Stimulated activated naive CD4-positive, alpha-beta T cell (primary cell): ENCODE results near the gene UBE2M.
"Not testable (repeated sequence)": the region's sequence is repeated elsewhere in the genome, so short reads cannot be mapped to it uniquely, and the experiment has no call there.

ENCODE experiments used
- DNase-seq, 6 experiments: peaks; one replicate each; lab custom pipeline; 2025; lab: John Stamatoyannopoulos, UW

The UBE2M gene

DNA sequence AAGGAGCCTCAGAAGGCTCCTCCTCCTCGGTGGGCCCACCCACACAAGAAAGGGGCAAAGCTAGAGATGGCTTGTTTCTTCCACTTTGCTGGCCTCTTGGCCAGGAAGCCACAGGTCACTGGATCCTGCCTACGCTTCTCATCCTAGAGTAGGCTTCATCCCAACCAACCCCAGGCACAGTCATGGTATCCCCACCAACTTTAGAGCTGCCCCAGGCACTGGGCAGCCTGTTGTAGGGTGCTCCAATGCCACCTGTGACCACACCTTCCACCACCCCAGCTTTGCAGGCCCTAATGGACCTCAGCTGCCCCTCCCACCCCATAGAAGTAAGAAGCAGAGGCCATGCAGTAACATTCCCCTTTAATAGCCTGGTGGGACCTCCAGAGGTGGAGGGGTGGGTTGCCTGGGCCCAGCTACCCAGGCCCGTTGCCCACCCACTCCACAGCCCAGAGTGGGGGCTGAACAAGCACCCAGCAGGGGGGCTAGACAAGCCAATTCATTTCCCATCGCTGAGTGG lies 3.0 kb downstream of the UBE2M start:
- DNase-seq, result no peak

- DNase-seq, result no peak
Observed at GRCh38 chr19:58554494-58555368, 3.7 kb downstream of the UBE2M start, which contains the start of gene CHMP2A. CHMP2A (minus strand) TSS chr19:58555105; CDS start chr19:58554212, 893 bp downstream.

DNA sequence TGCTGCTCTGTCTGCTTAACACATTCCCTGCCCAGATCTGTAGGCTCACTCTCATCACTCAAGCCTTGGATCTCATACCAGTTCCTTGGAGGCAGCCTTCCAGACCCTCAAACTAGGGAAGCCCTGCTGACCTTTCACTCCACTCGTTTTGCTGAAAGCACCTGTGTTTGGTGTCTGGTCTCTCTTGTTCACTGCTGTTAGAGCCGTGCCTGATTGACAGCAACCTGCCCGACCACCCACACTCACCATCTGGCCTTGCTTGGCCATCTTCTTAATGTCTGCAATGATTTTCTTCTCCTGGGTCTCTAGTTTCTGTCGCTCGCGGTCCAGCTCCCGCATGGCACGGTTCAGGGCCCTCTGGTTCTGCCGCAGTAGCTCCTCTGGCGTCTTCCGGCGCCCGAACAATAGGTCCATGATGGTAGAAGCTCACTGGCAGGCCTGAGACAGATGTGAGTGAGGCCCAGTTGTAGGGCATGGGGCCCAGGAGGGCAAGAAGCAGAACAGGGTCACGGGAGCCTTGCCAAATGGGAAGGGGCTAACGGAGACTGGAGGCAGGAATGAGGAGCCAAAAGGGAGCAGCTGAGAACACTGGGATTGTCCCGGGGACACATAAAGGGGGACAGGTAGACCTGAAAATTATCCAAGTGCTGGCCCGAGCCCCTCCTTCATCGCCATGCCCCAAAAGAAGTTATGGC lies 4.5 kb downstream of the UBE2M start:
- no peak for DNase-seq

DNA sequence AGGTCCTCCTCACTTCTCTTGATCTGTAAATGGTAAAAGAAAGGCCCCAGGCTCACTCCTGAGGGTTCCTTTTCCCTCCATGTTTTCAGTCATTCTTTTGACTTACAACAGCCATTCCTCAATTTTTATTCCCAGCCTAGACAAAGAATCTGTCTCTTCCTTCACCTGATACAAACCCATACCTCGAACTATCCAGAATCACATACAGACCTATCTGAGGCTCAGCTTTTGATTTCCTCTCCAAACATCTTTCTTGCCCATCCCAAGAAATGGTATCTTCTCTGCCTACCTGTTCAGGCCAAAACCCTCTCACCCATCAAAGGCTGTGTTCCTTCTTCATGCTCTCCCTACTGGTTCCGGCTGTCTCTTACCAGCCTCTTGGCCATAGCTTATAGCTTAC lies 5.8 kb downstream of the UBE2M start:
- no peak for DNase-seq

DNA sequence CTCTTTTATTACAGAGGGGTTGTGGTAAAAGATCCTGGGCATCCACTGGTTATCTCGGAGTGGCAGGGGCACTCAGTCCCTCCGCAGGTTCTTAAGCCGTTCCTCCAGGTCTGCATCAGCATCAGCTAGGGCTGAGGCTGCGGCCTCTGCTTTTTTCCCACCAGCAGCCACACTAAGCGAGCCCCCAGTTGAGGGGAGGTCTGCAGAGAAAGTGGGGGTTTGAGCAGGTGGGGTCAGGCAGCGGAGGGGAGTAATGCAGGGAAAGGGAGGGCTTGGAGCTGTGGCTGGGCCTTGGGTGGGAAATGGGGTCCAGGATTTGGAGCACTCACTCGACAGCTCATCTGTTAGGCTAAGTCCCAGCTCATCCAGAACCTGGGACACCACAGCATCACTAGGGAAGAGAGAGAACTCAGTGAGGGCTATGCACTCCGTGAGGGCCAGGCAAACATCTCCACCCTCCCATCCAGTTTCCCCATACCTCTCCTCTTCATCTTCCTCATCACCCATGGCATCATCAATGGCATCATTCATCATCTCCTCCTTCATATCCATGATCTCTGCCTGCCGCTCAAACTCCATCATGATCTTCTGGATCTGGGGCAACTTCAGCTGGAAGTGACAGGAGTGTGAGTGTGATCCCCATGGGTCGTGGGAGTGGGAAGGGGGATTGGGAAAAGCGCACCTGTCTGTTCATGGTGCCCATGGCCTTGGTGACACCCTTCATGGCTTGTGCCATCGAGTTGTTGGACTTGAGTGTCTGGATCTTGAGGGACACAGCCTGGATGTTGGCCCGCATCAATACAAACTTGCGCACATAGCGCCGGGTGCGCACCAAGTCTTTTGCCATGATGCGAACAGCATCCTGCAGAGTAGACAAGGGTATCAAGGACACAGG lies 6.6 kb downstream of the UBE2M start:
- DNase-seq, result no peak

GRCh38 chr19:58551123-58551497 lies 7.3 kb downstream of the UBE2M start:
- no peak for DNase-seq

DNA sequence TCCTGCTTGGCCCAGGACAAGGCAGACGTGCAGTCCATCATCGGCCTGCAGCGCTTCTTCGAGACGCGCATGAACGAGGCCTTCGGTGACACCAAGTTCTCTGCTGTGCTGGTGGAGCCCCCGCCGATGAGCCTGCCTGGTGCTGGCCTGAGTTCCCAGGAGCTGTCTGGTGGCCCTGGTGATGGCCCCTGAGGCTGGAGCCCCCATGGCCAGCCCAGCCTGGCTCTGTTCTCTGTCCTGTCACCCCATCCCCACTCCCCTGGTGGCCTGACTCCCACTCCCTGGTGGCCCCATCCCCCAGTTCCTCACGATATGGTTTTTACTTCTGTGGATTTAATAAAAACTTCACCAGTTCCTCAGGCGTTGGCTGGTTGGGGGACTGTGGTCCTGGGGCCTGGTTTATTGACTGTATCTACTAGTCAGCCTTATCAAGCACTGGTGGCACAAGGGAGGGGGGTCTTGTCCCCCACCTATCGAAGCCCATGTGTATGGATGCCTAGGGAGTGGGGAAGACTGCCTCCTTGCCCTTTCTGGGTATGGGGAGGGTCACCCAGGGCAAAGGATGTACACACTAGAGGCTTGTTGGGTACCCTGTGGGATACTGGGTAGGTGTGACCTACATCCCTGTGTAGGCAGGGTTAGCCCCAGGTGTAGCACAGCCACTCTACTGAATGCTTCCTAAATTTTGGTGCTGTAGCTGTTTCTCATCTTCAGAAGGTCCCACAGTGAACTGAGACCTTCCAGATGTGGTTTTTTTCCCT lies 7.9 kb downstream of the UBE2M start:
- no peak for DNase-seq

GRCh38 chr19:58549664-58550361 lies 8.6 kb downstream of the UBE2M start:
- DNase-seq, result no peak

- no peak for DNase-seq
Observed at GRCh38 chr19:58548859-58549663, 9.3 kb downstream of the UBE2M start.

DNA sequence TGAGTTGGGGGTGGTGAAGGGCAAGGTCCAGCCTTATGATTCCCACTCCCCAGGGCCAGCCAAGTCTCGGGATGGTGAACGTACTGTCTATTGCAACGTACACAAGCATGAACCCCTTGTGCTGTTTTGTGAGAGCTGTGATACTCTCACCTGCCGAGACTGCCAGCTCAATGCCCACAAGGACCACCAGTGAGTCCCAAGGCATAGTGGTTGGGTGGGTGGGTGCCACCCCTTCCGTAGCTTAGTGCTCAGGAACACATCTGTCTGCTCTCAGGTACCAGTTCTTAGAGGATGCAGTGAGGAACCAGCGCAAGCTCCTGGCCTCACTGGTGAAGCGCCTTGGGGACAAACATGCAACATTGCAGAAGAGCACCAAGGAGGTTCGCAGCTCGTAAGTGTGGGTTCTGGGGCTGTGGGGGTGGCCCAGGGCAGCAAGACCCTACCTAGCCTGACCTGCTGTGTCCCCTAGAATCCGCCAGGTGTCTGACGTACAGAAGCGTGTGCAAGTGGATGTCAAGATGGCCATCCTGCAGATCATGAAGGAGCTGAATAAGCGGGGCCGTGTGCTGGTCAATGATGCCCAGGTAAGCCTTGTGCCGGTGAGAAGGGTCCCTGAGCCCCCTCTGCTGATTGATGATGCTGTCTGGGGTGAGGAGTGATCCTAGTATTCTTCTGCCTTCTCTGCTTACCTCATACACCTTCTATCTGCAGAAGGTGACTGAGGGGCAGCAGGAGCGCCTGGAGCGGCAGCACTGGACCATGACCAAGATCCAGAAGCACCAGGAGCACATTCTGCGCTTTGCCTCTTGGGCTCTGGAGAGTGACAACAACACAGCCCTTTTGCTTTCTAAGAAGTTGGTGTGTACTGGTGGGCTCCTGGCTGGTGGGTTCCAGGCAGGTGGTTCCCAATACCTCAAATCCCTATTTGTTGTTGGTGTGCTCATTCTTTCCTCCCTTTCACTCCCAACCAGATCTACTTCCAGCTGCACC lies 10.8 kb downstream of the UBE2M start:
- no peak for DNase-seq

GRCh38 chr19:58546019-58546530 lies 12.3 kb downstream of the UBE2M start:
- no peak for DNase-seq

DNA sequence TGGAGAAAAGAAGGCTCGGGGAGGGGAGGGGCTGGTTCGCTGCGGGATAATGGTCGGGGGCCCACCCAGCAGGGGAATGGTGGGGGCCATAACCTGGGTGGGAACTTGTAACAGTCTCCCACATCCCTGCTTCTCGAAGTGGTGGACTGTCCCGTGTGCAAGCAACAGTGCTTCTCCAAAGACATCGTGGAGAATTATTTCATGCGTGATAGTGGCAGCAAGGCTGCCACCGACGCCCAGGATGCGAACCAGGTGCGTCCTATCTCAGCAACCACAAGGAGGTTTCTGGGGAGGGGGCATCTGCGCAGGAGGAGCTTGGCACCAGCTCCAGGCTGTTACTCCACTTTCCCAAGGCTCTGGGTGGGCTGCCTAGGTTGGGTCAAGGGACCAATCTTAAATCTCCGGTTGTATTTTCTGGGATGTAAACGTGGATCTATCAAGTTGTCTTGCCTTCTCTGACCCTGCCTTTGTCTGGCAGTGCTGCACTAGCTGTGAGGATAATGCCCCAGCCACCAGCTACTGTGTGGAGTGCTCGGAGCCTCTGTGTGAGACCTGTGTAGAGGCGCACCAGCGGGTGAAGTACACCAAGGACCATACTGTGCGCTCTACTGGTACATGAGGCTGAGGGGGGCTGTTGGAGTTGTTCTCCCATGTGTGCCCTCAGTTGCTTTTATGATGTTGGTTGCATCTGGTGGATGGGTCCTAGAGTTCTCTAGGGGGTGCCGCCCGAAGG lies 13.0 kb downstream of the UBE2M start:
- DNase-seq, result no peak

DNA sequence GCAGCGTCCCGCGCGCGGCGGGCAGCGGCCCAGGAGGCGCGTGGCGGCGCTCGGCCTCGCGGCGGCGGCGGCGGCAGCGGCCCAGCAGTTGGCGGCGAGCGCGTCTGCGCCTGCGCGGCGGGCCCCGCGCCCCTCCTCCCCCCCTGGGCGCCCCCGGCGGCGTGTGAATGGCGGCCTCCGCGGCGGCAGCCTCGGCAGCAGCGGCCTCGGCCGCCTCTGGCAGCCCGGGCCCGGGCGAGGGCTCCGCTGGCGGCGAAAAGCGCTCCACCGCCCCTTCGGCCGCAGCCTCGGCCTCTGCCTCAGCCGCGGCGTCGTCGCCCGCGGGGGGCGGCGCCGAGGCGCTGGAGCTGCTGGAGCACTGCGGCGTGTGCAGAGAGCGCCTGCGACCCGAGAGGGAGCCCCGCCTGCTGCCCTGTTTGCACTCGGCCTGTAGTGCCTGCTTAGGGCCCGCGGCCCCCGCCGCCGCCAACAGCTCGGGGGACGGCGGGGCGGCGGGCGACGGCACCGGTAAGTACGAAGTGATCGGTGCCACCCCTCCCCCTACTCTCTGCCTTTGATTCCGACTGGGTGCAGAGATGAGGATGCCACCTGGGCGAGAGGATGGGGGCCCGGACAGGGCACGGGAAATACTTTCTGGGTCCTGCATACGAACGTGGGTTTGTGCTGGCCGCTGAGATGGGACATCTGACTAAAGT lies 13.7 kb downstream of the UBE2M start:
- DNase-seq, result no peak

- DNase-seq, result no peak
Observed at GRCh38 chr19:58543826-58544590, 14.4 kb downstream of the UBE2M start, which contains the start of gene TRIM28. TRIM28 (plus strand) TSS chr19:58544064; CDS start chr19:58544758, 694 bp downstream.

DNA sequence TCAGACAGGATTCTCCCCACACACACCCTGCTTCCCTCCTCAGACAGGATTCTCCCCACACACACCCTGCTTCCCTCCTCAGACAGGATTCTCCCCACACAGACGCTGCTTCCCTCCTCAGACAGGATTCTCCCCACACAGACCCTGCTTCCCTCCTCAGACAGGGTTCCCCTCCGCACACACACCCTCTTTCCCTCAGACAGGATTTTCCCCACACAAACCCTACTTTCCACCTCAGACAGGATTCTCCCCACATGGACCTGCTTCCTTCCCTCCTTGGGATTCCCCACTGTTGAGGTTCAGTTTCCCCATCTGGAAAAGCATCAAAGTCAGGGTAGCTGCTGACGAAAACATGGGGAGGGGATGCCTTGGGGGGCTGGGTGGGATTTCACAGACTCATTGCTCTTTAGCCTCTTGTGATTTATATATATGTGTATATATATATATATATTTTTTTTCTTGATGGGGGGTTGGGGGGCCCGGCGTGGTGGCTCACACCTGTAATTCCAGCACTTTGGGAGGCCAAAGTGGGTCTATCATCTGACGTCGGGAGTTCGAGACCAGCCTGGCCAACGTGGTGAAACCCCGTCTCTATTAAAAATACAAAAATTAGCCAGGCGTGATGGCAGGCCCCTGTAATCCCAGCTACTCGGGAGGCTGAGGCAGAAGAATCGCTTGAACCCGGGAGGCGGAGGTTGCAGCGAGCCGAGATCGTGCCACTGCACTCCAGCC lies 15.6 kb downstream of the UBE2M start:
- DNase-seq, result not testable (repeated sequence)
